22Rv1 (cell line): ENCODE data around the gene CLEC2L.
"Not testable (repeated sequence)": the region's sequence is repeated elsewhere in the genome, so short reads cannot be mapped to it uniquely, and the experiment has no call there.

Experiments used
- H3K27ac ChIP-seq: fragments of 450-650 bp; 2 replicates; pipeline ENCODE4 v1.5.1; 2017
- CTCF ChIP-seq: fragments of 450-650 bp; IDR thresholded peaks from 2 replicates; pipeline ENCODE4 v1.5.1; 2017; ENCODE audit warnings: mild to moderate bottlenecking
- ZFX ChIP-seq: fragments of 450-650 bp; IDR thresholded peaks from 2 replicates; pipeline ENCODE4 v1.6.1; 2017; ENCODE audit warnings: antibody characterized with exemption, borderline replicate concordance

The CLEC2L gene

GRCh38 chr7:139541600-139542307 lies 18.3 kb downstream of the CLEC2L start:
- TF ChIP-seq CTCF (no peak), ZFX (no peak)
- no peak overlapping the region for H3K27ac ChIP-seq

GRCh38 chr7:139542308-139543151 lies 19.0 kb downstream of the CLEC2L start:
- no peak for TF ChIP-seq CTCF
- no peak for TF ChIP-seq ZFX
- H3K27ac ChIP-seq: no peak overlapping the region

GRCh38 chr7:139543801-139544603 lies 20.5 kb downstream of the CLEC2L start:
- TF ChIP-seq CTCF: no peak
- TF ChIP-seq ZFX: no peak

GRCh38 chr7:139544645-139545044 lies 21.2 kb downstream of the CLEC2L start:
- H3K27ac ChIP-seq: no peak overlapping the region
- no peak for TF ChIP-seq CTCF
- no peak for TF ChIP-seq ZFX

More at GRCh38 chr7:139543801-139544603, 20.5 kb downstream of the CLEC2L start:
- no peak overlapping the region for H3K27ac ChIP-seq

- TF ChIP-seq CTCF: no peak
- TF ChIP-seq ZFX: no peak
- no peak overlapping the region for H3K27ac ChIP-seq
Measured at GRCh38 chr7:139548302-139549028, 25.0 kb downstream of the CLEC2L start.

- H3K27ac ChIP-seq: not testable (repeated sequence)
Measured at GRCh38 chr7:139553991-139554700, 30.7 kb downstream of the CLEC2L start.
